Testis (tissue), 3 donors: ENCODE measurements around the gene ANAPC1. TPM values are rescaled to one million over a fixed set of nuclear protein-coding genes. Genes with fewer than 3 reads are reported as not detected.
A peak's percentile ranks its signal among the peaks of the same experiment; 100 is the strongest.
"Not testable (repeated sequence)": the region's sequence is repeated elsewhere in the genome, so short reads cannot be mapped to it uniquely, and the experiment has no call there.

Experiments
- DNase-seq: peaks from one replicate; pipeline ENCODE4 v3.0.0-alpha.2; 2019
- H3K27ac ChIP-seq, 2 donors: fragments of 200-600 bp; sonication (generic); one replicate each; pipeline ENCODE4 v1.5.1; 2019
- H3K27me3 ChIP-seq: fragments of 200-600 bp; sonication (generic); one replicate; pipeline ENCODE4 v1.5.1; 2019
- H3K36me3 ChIP-seq: fragments of 200-600 bp; sonication (generic); one replicate; pipeline ENCODE4 v1.5.1; 2017; ENCODE audit warnings: low read depth; ENCODE audit errors: missing control alignments
- H3K4me1 ChIP-seq: fragments of 200-600 bp; sonication (generic); one replicate; pipeline ENCODE4 v1.5.1; 2019
- H3K4me3 ChIP-seq, 2 donors: fragments of 200-600 bp; sonication (generic); one replicate each; pipeline ENCODE4 v1.5.1; 2017 to 2019
- H3K9me3 ChIP-seq: fragments of 200-600 bp; sonication (generic); one replicate; pipeline ENCODE4 v1.5.1; 2017
- WGBS, 2 donors: methylation state at CpG; one replicate each; pipeline ENCODE4 v1.1.5; 2018; 5-methylcytosine and 5-hydroxymethylcytosine counted together
- intact Hi-C: fragments of 100-400 bp; cut with DNase I; formaldehyde crosslinking; loops from one replicate; pipeline ENCODE4 v1.15.1; 2023; ENCODE audit warnings: low total_unique reads
- polyA plus RNA-seq: library from polyadenylated mRNA; stranded (reverse); fragments of 350-450 nt; fragmentation: Illumina TruSeq; extraction: RNeasy Lipid Tissue Mini Kit (QIAGEN cat#74804); gene quantifications from one replicate; pipeline ENCODE4 v1.2.3, GENCODE V29; 2014; ENCODE audit warnings: low read depth, low replicate concordance; ENCODE audit not compliant: insufficient read depth
- total RNA-seq, 2 donors: library from RNA; depleted of rRNA; stranded (reverse); fragments of >200 nt; gene quantifications; one replicate each; pipeline ENCODE4 v1.2.3, GENCODE V29; 2016
- TF ChIP-seq, protein P1 (sequence below), 3 experiments: fragments of 450-650 bp in 2 of 3; fragments of 200-600 bp in 1 of 3; sonication (generic) in 1 of 3; IDR thresholded peaks; one replicate each; pipeline ENCODE4 v1.5.1; 2016 to 2019; ENCODE audit warnings: antibody characterized with exemption in 3 of 3, mild to moderate bottlenecking in 2 of 3, moderate library complexity in 1 of 3

Gene ANAPC1
- total and polyA plus RNA-seq, 3 donors from 2014 or later = 32.6 to 77.2 (median 68.5) TPM

DNA sequence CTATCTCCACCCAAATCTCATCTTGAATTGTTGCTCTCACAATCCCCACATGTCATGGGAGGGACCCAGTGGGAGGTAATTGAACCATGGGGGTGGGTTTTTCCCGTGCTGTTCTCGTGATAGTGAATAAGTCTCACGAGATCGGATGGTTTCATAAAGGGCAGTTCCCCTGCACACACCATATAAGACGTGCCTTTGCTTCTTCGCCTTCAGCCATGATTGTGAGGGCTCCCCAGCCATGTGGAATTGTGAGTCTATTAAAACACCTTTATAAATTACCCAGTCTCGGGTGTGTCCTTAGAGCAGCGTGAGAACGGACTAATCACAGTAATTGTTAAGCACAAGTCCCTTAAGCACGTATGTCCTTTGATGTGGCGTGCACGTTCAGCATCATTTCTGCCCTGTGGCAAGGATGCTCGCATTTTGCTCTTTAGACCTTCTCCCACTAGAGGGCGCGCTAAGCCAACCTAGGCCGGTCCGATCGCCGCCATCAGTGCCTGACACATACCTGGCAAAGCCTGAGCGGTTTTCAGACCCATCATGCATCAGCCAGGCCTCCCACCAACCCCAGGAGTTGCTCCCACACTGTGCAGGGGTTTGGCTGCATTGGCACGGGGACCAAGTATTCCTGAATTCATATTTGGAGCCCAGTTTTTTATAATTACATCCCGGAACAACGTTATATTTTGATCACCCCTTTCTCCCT, 136.4 kb downstream of the ANAPC1 start:
- 23% methylated on average over 6 to 12 of the region's 23 CpGs for WGBS, 2 donors
- intact Hi-C loops, H3K36me3 ChIP-seq, H3K4me1 ChIP-seq, H3K27me3 ChIP-seq, H3K9me3 ChIP-seq, H3K27ac ChIP-seq, H3K4me3 ChIP-seq: not testable (repeated sequence)
- TF ChIP-seq, protein P1, sequence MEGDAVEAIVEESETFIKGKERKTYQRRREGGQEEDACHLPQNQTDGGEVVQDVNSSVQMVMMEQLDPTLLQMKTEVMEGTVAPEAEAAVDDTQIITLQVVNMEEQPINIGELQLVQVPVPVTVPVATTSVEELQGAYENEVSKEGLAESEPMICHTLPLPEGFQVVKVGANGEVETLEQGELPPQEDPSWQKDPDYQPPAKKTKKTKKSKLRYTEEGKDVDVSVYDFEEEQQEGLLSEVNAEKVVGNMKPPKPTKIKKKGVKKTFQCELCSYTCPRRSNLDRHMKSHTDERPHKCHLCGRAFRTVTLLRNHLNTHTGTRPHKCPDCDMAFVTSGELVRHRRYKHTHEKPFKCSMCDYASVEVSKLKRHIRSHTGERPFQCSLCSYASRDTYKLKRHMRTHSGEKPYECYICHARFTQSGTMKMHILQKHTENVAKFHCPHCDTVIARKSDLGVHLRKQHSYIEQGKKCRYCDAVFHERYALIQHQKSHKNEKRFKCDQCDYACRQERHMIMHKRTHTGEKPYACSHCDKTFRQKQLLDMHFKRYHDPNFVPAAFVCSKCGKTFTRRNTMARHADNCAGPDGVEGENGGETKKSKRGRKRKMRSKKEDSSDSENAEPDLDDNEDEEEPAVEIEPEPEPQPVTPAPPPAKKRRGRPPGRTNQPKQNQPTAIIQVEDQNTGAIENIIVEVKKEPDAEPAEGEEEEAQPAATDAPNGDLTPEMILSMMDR (IDR thresholded peaks at IDR 0.05) = peak in 1 of 3 experiments; percentile 65
- DNase-seq = peak; percentile 90

DNA sequence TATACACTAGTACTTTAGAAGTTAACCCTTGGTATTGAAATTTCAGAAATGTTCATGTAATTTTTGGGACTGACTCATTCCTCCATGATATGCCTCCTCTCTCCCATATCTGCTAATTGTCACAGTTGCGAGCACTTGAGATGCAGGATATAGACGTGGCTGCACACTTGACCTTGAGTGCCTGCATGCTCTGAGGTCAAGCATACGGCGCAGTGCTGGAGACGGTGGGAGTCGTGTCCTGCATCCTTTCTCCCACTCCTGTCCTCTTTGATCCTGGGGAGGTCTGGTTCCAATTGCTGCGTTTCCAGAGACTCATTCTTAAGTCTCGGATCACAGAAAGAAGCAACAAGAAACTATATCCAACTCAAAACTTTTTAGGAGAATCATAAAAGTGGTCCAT, 139.2 kb downstream of the ANAPC1 start:
- H3K9me3 ChIP-seq, H3K27ac ChIP-seq, DNase-seq, H3K4me1 ChIP-seq, H3K36me3 ChIP-seq, H3K4me3 ChIP-seq, intact Hi-C loops, H3K27me3 ChIP-seq: not testable (repeated sequence)
- WGBS, 2 donors = 57 to 59% methylated on average over 8 of the region's 8 CpGs

DNA sequence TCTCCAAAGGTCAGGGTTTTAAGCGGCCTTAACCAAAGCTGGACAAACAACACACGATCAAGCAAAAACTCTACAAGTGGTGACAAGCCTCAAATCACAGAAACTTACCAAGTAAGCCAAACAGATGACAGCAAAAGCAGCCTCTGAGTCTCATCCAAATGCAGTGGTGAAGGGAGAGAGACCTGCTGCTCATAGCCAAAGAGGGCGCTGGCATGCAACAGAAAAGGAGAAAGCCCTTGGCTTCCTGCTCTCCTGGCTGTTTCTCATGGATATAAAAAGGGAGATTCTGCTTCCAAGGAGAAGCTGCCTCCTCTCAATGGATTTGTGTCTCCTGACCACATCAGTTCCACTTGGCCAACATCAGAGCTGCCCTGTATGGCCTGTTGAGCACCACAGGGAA, 142.5 kb downstream of the ANAPC1 start:
- H3K4me1 ChIP-seq, DNase-seq, H3K27me3 ChIP-seq, H3K4me3 ChIP-seq, H3K27ac ChIP-seq, intact Hi-C loops, H3K36me3 ChIP-seq, H3K9me3 ChIP-seq: not testable (repeated sequence)
- 89 to 94% methylated on average over 2 of the region's 3 CpGs for WGBS, 2 donors

DNA sequence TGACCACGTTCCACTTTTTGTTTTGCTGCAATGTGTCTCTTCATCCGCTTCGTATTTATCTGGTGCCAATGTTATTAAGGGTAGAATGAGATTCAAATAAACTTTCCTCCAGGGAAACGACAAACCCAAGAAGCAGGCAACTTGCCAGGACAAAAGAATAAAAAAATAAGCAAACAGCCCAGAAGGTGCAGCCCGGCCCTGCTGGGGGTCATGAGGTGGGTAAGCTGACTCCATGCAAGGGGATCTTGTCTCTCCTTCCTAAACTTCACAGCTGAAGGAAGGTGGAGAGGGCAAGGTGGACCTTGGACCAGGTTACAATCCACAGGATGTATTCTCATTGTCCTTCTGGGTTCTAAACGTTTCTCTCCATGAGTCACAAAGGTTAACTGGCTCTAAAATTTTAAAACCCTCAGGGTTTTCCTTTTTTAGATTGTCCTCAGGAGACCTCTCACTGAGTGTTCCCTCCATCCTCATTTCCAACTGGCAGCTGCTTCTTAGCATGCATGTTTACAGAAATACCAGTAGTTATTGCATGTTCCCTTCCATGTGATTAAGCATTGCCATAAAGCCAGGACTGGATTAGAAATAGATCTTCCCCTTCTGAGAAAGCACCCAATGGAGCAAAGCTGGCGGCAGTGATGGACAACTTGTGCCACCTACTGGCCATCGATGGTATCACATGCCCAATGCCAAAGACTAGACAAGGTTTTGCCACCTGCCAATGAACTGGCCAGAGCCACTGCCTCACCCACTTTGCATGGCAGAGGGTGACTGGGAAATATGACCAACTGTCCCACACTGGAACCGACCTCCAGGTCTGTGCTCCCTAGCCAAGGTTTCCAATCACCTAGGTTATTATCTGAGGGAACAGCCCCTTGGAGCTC, 147.9 kb downstream of the ANAPC1 start:
- H3K27ac ChIP-seq, H3K4me1 ChIP-seq, H3K27me3 ChIP-seq, H3K36me3 ChIP-seq, H3K4me3 ChIP-seq, H3K9me3 ChIP-seq, intact Hi-C loops: not testable (repeated sequence)
- TF ChIP-seq, protein P1 (IDR thresholded peaks at IDR 0.05) = peak in 1 of 3 experiments; percentile 60
- 42 to 44% methylated on average over 6 of the region's 9 CpGs for WGBS, 2 donors
- DNase-seq = peak; percentile 24

DNA sequence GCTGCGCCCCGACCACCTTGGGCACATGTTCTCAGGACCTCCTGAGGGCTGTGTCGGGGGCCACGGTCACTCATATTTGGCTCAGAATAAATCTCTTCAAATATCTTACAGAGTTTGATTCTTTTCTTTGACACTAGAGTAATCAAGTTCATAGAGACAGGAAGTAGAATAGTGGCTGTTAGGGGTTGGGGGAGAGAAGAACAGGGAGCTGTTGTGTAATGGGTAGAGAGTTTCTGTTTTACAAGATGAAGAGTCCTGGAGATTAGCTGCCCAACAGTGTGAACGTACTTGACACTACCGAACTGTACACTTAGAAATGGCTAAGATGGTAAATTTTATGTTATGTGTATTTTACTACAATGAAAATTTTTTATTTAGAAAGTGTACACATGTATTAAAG, 148.6 kb downstream of the ANAPC1 start:
- H3K27ac ChIP-seq = not testable (repeated sequence)

DNA sequence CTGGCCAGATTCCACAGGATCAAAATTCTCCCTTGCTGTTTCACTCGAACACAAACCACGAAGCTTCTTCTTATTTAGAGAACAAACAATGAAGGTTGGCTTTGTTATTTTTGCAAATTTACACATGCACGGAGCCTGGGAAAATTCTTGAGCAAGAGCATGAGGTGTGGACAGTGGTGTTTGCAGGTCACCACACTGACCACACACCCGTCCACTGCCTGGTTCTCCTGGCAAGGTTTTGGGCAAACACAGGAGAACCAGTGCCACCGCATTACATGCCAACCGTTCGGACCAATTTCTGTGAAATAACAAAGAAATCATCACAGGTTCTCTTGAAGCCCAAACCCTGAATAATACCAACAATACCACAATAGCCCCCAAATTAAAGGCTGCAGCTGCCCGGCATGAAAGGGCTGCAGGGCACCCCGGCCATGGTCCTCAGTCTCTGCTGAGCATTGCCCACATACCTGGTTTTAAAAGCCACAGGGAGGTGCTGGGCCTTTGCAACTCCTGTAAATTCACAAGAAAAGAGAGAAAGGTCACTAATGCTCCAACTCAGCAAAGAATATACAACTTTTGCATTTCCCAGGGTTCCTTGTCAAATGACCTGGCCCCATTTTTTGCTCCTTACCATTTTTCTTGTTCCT, 154.1 kb downstream of the ANAPC1 start:
- H3K27ac ChIP-seq, H3K4me1 ChIP-seq, H3K27me3 ChIP-seq, H3K9me3 ChIP-seq, intact Hi-C loops, H3K4me3 ChIP-seq, H3K36me3 ChIP-seq, DNase-seq: not testable (repeated sequence)
- WGBS, 2 donors = 100% methylated on average over 2 of the region's 9 CpGs; no CpG with 5 or more reads in 1 of the 2 donors

More for the DNA sequence above, 148.6 kb downstream of the ANAPC1 start:
- H3K27me3 ChIP-seq, H3K4me1 ChIP-seq, H3K9me3 ChIP-seq, H3K36me3 ChIP-seq, DNase-seq, H3K4me3 ChIP-seq, intact Hi-C loops: not testable (repeated sequence)
- 75 to 82% methylated on average over 4 to 6 of the region's 6 CpGs for WGBS, 2 donors

DNA sequence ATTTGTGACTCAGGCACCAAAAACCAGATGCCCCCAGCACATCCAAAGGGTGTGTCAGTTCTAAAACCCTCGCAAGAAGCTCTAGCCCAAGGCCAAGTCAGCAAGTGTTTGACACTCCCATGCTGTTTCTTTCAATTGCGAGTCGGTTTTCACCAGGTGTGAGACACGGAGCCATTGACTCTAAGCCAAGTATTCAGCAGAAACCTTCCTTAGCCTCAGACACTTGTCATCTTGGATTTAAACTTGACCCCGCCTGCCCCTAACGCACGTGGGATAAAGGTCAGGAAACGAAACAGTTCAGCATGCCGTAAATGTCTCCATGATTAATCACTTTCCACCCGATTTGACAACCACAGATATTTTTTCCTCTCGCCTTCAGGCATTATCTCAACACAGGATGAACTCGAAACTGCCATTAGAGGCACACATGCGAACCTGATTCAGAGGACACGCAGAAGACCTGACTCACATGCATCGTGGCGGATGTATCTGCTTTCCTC, 156.3 kb downstream of the ANAPC1 start:
- H3K27me3 ChIP-seq, H3K4me1 ChIP-seq, intact Hi-C loops, H3K4me3 ChIP-seq, H3K27ac ChIP-seq, H3K36me3 ChIP-seq, H3K9me3 ChIP-seq, DNase-seq: not testable (repeated sequence)
- WGBS, 2 donors = 76 to 80% methylated on average over 8 to 10 of the region's 16 CpGs

DNA sequence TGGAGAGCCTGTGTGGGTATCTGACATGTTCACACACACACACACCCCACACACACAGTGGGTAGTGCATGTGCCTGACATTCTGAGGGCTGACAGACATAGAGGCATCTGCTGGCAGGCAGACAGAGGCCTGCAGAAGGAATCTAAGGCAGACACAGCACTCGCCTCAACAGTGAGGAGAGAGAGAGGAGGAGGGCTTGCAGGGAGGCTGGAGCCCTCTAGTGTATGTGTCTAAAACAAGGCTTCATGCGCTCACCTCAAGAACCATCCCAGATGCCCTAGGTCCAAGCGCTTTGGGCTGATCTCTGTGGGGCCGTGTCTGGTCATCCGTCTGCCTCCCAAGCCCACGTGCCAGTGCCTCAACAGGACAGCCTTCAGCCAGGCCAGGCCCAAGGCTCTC, 158.3 kb downstream of the ANAPC1 start:
- H3K36me3 ChIP-seq, H3K27me3 ChIP-seq, H3K9me3 ChIP-seq, H3K4me1 ChIP-seq, DNase-seq, intact Hi-C loops, H3K4me3 ChIP-seq, H3K27ac ChIP-seq: not testable (repeated sequence)
- 83 to 96% methylated on average over 5 to 6 of the region's 6 CpGs for WGBS, 2 donors

DNA sequence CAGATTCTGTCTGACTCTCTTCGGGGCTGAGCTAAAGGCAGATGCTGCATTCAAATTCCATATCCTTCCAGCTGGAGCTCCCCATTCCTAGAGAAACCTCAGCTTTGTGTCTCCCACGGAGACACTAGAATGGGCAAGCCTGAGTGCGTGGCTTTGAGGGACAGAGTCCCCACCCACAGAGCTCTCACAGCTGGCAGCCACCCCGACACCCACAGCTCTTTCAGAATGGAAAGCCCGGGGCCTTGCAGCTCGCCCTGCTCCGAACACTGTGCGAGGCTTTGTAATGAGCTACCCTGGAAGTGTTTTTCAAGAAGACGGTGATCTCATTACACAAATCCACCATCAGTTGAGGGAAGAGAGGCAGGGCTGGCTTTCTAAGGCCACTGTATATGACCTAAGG, 164.4 kb downstream of the ANAPC1 start:
- H3K27me3 ChIP-seq, H3K4me3 ChIP-seq, intact Hi-C loops, DNase-seq, H3K9me3 ChIP-seq, H3K4me1 ChIP-seq, H3K27ac ChIP-seq, H3K36me3 ChIP-seq: not testable (repeated sequence)
- 88 to 94% methylated on average over 1 to 9 of the region's 9 CpGs for WGBS, 2 donors
